GM13976 (cell line): ENCODE data around the gene VWA8.

Experiments used
- DNase-seq: peaks from one replicate; pipeline ENCODE4 v3.0.0; 2012; ENCODE audit warnings: low spot score
- CTCF ChIP-seq: IDR thresholded peaks from 2 replicates; pipeline ENCODE4 v1.5.1; 2012; ENCODE audit warnings: borderline replicate concordance, mild to moderate bottlenecking; ENCODE audit not compliant: insufficient read depth; ENCODE audit errors: extremely low read depth, missing control alignments, control extremely low read depth
- in situ Hi-C: fragments of 300-500 bp; cut with MboI; formaldehyde crosslinking; loops from one replicate; pipeline ENCODE4 v1.12.0; 2022; ENCODE audit warnings: low sequenced_read_pairs, mixed read lengths, inconsistent platforms; ENCODE audit not compliant: unreplicated experiment

Gene VWA8

GRCh38 chr13:41590122-41590521, 370.8 kb downstream of the VWA8 start:
- in situ Hi-C loops = no loop called here
- no peak for TF ChIP-seq CTCF
- DNase-seq = no peak

- no peak for DNase-seq
- TF ChIP-seq CTCF = no peak
- in situ Hi-C loops = no loop called here
Measured at GRCh38 chr13:41589434-41589833, 371.5 kb downstream of the VWA8 start.

- DNase-seq = no peak
Measured at GRCh38 chr13:41588899-41589298, 372.0 kb downstream of the VWA8 start.

GRCh38 chr13:41588448-41588847, 372.5 kb downstream of the VWA8 start:
- no peak for DNase-seq
- no peak for TF ChIP-seq CTCF
- in situ Hi-C loops = no loop called here

More at GRCh38 chr13:41588899-41589298, 372.0 kb downstream of the VWA8 start:
- in situ Hi-C loops = no loop called here
- no peak for TF ChIP-seq CTCF

GRCh38 chr13:41587490-41587889, 373.4 kb downstream of the VWA8 start:
- DNase-seq = no peak
- in situ Hi-C loops = no loop called here
- TF ChIP-seq CTCF = no peak

- no peak for TF ChIP-seq CTCF
- in situ Hi-C loops = no loop called here
- DNase-seq = peak; percentile 2
Measured at GRCh38 chr13:41586216-41586615, 374.7 kb downstream of the VWA8 start.

GRCh38 chr13:41582027-41582463, 378.9 kb downstream of the VWA8 start:
- in situ Hi-C loops = no loop called here
- no peak for TF ChIP-seq CTCF
- no peak for DNase-seq
